ENCODE measurements around the gene GTPBP3. TPM values are rescaled to one million over a fixed set of nuclear protein-coding genes. Genes with fewer than 3 reads are reported as not detected.

The GTPBP3 gene
- total and polyA plus RNA-seq, 9 of the 15 experiments (the other 6 are each of a cell fraction or from before 2014, with no cell fraction given), result 4.9 to 124 (median 22.6) TPM

DNA sequence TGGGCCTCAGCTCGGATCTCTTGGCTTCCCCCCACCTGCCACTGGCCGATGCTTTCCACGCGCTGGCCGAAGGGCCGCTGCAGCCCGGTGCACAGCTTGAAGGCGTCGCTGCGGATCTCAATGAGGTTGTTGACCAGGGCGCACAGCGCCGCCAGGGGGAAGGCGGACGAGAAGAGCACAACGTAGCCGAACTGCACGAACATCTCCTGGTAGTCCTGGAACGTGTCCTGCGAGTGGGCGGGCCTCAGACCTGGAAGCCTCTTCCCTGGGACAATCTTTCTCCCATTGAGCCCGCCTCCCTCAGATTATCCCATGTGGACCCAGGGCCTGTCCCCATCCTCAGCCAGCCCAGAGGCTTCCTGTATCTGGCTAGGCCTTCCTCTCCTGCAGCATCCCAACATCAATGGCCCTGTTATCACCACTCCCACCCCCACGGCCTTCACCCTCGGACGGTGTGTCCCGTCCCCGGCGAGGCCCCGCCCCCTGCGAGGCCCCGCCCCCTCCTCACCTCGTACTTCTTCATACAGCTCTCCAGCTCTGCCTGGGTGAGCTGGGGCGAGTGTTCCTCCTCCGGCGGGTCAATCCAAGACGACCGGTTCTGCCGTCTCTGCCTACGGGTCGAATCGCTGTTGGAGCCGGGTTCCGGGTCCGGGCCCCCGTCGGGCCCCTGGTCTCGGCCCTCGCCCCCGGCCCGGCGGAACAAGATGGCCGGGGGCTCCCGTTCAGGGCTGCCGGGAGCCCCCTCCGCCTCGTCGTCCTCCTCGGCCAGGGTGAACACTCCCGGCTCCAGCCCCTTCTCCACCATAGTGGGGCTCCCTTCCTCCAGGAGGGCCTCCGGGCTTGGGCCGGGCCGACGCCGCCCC lies 9.5 kb upstream of the GTPBP3 start (continued):
- TF ChIP-seq, protein P1, sequence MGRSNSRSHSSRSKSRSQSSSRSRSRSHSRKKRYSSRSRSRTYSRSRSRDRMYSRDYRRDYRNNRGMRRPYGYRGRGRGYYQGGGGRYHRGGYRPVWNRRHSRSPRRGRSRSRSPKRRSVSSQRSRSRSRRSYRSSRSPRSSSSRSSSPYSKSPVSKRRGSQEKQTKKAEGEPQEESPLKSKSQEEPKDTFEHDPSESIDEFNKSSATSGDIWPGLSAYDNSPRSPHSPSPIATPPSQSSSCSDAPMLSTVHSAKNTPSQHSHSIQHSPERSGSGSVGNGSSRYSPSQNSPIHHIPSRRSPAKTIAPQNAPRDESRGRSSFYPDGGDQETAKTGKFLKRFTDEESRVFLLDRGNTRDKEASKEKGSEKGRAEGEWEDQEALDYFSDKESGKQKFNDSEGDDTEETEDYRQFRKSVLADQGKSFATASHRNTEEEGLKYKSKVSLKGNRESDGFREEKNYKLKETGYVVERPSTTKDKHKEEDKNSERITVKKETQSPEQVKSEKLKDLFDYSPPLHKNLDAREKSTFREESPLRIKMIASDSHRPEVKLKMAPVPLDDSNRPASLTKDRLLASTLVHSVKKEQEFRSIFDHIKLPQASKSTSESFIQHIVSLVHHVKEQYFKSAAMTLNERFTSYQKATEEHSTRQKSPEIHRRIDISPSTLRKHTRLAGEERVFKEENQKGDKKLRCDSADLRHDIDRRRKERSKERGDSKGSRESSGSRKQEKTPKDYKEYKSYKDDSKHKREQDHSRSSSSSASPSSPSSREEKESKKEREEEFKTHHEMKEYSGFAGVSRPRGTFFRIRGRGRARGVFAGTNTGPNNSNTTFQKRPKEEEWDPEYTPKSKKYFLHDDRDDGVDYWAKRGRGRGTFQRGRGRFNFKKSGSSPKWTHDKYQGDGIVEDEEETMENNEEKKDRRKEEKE (IDR thresholded peaks at IDR 0.05; ENCODE audit: borderline replicate concordance in 1 of 2, control insufficient read depth in 1 of 2, low read depth in 2 of 2, low read length in 1 of 2), result no peak
- TF ChIP-seq POLR2A (conservative IDR thresholded peaks at IDR 0.05) (peak; percentile 43; the same call in 1 of the 2 replicates), ZNF12 (CRISPR knock-in tag; IDR thresholded peaks at IDR 0.05) (no peak), NRF1 (conservative IDR thresholded peaks at IDR 0.05 in 1 of 2, IDR thresholded peaks at IDR 0.05 in 1 of 2) (no peak), FOXA3 (CRISPR knock-in tag; conservative IDR thresholded peaks at IDR 0.05 in 1 of 2, IDR thresholded peaks at IDR 0.05 in 1 of 2) (peak in 1 of 2 experiments; percentile 34; a peak in 1 of 4 replicates), NFIC (IDR thresholded peaks at IDR 0.05) (no peak), ZFP36 (IDR thresholded peaks at IDR 0.05; ENCODE audit: low read depth, low read length, partially characterized antibody) (peak; percentile 91), GTF2A2 (tag; IDR thresholded peaks at IDR 0.05) (no peak), CREBBP (IDR thresholded peaks at IDR 0.05; ENCODE audit: low read depth, low read length) (no peak), PHF8 (IDR thresholded peaks at IDR 0.05; ENCODE audit: borderline replicate concordance, low read length) (peak; percentile 33; the same call in 1 of the 2 replicates)
- TF ChIP-seq, protein P2, sequence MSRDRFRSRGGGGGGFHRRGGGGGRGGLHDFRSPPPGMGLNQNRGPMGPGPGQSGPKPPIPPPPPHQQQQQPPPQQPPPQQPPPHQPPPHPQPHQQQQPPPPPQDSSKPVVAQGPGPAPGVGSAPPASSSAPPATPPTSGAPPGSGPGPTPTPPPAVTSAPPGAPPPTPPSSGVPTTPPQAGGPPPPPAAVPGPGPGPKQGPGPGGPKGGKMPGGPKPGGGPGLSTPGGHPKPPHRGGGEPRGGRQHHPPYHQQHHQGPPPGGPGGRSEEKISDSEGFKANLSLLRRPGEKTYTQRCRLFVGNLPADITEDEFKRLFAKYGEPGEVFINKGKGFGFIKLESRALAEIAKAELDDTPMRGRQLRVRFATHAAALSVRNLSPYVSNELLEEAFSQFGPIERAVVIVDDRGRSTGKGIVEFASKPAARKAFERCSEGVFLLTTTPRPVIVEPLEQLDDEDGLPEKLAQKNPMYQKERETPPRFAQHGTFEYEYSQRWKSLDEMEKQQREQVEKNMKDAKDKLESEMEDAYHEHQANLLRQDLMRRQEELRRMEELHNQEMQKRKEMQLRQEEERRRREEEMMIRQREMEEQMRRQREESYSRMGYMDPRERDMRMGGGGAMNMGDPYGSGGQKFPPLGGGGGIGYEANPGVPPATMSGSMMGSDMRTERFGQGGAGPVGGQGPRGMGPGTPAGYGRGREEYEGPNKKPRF (IDR thresholded peaks at IDR 0.05; ENCODE audit: low read depth, low read length), result no peak
- TF ChIP-seq, protein P3, sequence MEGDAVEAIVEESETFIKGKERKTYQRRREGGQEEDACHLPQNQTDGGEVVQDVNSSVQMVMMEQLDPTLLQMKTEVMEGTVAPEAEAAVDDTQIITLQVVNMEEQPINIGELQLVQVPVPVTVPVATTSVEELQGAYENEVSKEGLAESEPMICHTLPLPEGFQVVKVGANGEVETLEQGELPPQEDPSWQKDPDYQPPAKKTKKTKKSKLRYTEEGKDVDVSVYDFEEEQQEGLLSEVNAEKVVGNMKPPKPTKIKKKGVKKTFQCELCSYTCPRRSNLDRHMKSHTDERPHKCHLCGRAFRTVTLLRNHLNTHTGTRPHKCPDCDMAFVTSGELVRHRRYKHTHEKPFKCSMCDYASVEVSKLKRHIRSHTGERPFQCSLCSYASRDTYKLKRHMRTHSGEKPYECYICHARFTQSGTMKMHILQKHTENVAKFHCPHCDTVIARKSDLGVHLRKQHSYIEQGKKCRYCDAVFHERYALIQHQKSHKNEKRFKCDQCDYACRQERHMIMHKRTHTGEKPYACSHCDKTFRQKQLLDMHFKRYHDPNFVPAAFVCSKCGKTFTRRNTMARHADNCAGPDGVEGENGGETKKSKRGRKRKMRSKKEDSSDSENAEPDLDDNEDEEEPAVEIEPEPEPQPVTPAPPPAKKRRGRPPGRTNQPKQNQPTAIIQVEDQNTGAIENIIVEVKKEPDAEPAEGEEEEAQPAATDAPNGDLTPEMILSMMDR (IDR thresholded peaks at IDR 0.05 in 2 of 3, conservative IDR thresholded peaks at IDR 0.05 in 1 of 3; ENCODE audit: insufficient read depth in 2 of 3, low read depth in 1 of 3, low read length in 3 of 3), result peak in 1 of 3 experiments; percentile 31; a peak in 1 of 6 replicates
- TF ChIP-seq, protein P4, sequence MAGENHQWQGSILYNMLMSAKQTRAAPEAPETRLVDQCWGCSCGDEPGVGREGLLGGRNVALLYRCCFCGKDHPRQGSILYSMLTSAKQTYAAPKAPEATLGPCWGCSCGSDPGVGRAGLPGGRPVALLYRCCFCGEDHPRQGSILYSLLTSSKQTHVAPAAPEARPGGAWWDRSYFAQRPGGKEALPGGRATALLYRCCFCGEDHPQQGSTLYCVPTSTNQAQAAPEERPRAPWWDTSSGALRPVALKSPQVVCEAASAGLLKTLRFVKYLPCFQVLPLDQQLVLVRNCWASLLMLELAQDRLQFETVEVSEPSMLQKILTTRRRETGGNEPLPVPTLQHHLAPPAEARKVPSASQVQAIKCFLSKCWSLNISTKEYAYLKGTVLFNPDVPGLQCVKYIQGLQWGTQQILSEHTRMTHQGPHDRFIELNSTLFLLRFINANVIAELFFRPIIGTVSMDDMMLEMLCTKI (IDR thresholded peaks at IDR 0.05; ENCODE audit: partially characterized antibody), result no peak
- TF ChIP-seq, protein P5, sequence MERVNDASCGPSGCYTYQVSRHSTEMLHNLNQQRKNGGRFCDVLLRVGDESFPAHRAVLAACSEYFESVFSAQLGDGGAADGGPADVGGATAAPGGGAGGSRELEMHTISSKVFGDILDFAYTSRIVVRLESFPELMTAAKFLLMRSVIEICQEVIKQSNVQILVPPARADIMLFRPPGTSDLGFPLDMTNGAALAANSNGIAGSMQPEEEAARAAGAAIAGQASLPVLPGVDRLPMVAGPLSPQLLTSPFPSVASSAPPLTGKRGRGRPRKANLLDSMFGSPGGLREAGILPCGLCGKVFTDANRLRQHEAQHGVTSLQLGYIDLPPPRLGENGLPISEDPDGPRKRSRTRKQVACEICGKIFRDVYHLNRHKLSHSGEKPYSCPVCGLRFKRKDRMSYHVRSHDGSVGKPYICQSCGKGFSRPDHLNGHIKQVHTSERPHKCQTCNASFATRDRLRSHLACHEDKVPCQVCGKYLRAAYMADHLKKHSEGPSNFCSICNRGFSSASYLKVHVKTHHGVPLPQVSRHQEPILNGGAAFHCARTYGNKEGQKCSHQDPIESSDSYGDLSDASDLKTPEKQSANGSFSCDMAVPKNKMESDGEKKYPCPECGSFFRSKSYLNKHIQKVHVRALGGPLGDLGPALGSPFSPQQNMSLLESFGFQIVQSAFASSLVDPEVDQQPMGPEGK (CRISPR knock-in tag; IDR thresholded peaks at IDR 0.05; ENCODE audit: borderline replicate concordance), result no peak
